ENCODE data around the gene GATAD2B.

The GATAD2B gene

DNA sequence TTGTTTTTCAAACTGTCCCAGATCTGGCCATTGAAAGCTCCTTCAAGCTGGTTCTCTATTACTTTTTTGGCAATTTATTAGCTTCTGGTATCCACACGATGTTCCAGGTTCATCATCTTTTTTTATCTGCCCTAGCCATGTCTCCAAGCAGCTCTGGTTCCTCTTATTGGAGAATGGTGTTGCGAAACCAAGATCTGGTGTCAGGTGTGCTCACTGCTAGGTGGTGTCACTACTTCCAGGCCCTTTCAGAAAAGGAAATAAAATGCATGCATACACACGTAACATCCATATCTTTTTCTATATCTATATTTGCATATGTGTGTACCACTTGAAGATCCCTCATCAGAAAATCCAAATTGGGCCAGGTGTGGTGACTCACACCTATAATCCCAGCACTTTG, 53.3 kb downstream of the GATAD2B start:
- no peak for ATAC-seq
- TF ChIP-seq ARNTL (CRISPR knock-in tag; IDR thresholded peaks at IDR 0.05; ENCODE audit: borderline replicate concordance, low read depth) (no peak), OSR1 (CRISPR knock-in tag; IDR thresholded peaks at IDR 0.05) (no peak), TCF4 (CRISPR knock-in tag; IDR thresholded peaks at IDR 0.05; ENCODE audit: borderline replicate concordance) (no peak), ZFP3 (CRISPR knock-in tag; IDR thresholded peaks at IDR 0.05) (no peak), ZC3H10 (CRISPR knock-in tag; IDR thresholded peaks at IDR 0.05) (no peak), ZNF70 (CRISPR knock-in tag; IDR thresholded peaks at IDR 0.05) (no peak), RARB (CRISPR knock-in tag; IDR thresholded peaks at IDR 0.05) (no peak), GLIS3 (CRISPR knock-in tag; IDR thresholded peaks at IDR 0.05) (no peak), BACH2 (CRISPR knock-in tag; IDR thresholded peaks at IDR 0.05; ENCODE audit: borderline replicate concordance) (no peak), TOX (CRISPR knock-in tag; IDR thresholded peaks at IDR 0.05; ENCODE audit: borderline replicate concordance) (no peak), ISL1 (CRISPR knock-in tag; IDR thresholded peaks at IDR 0.05) (no peak)
- TF ChIP-seq, protein P1, sequence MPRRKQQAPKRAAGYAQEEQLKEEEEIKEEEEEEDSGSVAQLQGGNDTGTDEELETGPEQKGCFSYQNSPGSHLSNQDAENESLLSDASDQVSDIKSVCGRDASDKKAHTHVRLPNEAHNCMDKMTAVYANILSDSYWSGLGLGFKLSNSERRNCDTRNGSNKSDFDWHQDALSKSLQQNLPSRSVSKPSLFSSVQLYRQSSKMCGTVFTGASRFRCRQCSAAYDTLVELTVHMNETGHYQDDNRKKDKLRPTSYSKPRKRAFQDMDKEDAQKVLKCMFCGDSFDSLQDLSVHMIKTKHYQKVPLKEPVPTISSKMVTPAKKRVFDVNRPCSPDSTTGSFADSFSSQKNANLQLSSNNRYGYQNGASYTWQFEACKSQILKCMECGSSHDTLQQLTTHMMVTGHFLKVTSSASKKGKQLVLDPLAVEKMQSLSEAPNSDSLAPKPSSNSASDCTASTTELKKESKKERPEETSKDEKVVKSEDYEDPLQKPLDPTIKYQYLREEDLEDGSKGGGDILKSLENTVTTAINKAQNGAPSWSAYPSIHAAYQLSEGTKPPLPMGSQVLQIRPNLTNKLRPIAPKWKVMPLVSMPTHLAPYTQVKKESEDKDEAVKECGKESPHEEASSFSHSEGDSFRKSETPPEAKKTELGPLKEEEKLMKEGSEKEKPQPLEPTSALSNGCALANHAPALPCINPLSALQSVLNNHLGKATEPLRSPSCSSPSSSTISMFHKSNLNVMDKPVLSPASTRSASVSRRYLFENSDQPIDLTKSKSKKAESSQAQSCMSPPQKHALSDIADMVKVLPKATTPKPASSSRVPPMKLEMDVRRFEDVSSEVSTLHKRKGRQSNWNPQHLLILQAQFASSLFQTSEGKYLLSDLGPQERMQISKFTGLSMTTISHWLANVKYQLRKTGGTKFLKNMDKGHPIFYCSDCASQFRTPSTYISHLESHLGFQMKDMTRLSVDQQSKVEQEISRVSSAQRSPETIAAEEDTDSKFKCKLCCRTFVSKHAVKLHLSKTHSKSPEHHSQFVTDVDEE (CRISPR knock-in tag; IDR thresholded peaks at IDR 0.05), result no peak
- TF ChIP-seq, protein P2, sequence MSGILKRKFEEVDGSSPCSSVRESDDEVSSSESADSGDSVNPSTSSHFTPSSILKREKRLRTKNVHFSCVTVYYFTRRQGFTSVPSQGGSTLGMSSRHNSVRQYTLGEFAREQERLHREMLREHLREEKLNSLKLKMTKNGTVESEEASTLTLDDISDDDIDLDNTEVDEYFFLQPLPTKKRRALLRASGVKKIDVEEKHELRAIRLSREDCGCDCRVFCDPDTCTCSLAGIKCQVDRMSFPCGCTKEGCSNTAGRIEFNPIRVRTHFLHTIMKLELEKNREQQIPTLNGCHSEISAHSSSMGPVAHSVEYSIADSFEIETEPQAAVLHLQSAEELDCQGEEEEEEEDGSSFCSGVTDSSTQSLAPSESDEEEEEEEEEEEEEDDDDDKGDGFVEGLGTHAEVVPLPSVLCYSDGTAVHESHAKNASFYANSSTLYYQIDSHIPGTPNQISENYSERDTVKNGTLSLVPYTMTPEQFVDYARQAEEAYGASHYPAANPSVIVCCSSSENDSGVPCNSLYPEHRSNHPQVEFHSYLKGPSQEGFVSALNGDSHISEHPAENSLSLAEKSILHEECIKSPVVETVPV (CRISPR knock-in tag; IDR thresholded peaks at IDR 0.05), result no peak
- TF ChIP-seq, protein P3, sequence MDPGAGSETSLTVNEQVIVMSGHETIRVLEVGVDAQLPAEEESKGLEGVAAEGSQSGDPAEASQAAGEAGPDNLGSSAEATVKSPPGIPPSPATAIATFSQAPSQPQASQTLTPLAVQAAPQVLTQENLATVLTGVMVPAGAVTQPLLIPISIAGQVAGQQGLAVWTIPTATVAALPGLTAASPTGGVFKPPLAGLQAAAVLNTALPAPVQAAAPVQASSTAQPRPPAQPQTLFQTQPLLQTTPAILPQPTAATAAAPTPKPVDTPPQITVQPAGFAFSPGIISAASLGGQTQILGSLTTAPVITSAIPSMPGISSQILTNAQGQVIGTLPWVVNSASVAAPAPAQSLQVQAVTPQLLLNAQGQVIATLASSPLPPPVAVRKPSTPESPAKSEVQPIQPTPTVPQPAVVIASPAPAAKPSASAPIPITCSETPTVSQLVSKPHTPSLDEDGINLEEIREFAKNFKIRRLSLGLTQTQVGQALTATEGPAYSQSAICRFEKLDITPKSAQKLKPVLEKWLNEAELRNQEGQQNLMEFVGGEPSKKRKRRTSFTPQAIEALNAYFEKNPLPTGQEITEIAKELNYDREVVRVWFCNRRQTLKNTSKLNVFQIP (CRISPR knock-in tag; IDR thresholded peaks at IDR 0.05; ENCODE audit: borderline replicate concordance, low read depth), result no peak

DNA sequence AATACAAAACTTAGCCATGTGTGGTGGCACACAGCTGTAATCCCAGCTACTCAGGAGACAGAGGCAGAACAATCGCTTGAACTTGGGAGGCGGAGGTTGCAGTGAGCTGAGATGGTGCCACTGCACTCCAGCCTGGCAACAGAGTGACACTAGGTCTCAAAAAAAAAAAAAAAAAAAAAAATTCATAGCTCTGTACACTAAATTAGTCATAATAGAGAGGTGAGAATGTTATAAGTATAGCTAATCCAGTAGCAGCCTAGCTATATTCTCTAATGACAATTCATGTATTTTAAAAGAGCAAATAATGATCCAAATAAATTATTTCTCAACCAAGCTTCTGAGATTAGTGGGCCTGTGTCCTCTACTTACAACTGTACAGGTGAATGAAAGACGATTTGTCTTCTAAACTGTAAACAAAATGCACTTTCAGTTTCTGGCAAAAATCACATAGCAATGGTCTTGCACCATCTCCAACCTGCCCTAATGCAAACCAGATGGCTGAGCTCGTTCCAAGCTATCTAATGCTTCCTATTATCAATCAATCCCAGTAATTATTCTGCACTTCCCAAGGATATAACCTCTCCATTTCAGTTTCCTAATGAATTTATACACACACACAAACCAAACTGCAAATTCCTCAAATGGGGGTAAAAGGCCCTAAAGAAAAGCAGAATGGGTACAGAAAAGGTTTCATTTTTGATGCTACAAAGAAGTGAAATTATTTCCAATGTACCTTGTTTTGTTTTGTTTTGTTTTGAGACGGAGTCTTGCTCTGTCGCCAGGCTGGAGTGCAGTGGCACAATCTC, 56.5 kb downstream of the GATAD2B start:
- ATAC-seq, result peak; percentile 92
- TF ChIP-seq TCF4 (CRISPR knock-in tag; IDR thresholded peaks at IDR 0.05; ENCODE audit: borderline replicate concordance), result peak; percentile 81
- no peak for TF ChIP-seq GLIS3 (CRISPR knock-in tag; IDR thresholded peaks at IDR 0.05)
- TF ChIP-seq ZC3H10 (CRISPR knock-in tag; IDR thresholded peaks at IDR 0.05), result peak; percentile 77
- no peak for TF ChIP-seq RARB (CRISPR knock-in tag; IDR thresholded peaks at IDR 0.05)
- TF ChIP-seq, protein P4, sequence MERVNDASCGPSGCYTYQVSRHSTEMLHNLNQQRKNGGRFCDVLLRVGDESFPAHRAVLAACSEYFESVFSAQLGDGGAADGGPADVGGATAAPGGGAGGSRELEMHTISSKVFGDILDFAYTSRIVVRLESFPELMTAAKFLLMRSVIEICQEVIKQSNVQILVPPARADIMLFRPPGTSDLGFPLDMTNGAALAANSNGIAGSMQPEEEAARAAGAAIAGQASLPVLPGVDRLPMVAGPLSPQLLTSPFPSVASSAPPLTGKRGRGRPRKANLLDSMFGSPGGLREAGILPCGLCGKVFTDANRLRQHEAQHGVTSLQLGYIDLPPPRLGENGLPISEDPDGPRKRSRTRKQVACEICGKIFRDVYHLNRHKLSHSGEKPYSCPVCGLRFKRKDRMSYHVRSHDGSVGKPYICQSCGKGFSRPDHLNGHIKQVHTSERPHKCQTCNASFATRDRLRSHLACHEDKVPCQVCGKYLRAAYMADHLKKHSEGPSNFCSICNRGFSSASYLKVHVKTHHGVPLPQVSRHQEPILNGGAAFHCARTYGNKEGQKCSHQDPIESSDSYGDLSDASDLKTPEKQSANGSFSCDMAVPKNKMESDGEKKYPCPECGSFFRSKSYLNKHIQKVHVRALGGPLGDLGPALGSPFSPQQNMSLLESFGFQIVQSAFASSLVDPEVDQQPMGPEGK (CRISPR knock-in tag; IDR thresholded peaks at IDR 0.05; ENCODE audit: borderline replicate concordance), result no peak
- no peak for TF ChIP-seq OSR1 (CRISPR knock-in tag; IDR thresholded peaks at IDR 0.05)
- TF ChIP-seq, protein P1 (CRISPR knock-in tag; IDR thresholded peaks at IDR 0.05), result no peak
- TF ChIP-seq, protein P3 (CRISPR knock-in tag; IDR thresholded peaks at IDR 0.05; ENCODE audit: borderline replicate concordance, low read depth), result peak; percentile 53; the same call in 1 of the 2 replicates
